Measurements from ENCODE around the gene POLR2L.
A peak's percentile ranks its signal among the peaks of the same experiment; 100 is the strongest.

The POLR2L gene

DNA sequence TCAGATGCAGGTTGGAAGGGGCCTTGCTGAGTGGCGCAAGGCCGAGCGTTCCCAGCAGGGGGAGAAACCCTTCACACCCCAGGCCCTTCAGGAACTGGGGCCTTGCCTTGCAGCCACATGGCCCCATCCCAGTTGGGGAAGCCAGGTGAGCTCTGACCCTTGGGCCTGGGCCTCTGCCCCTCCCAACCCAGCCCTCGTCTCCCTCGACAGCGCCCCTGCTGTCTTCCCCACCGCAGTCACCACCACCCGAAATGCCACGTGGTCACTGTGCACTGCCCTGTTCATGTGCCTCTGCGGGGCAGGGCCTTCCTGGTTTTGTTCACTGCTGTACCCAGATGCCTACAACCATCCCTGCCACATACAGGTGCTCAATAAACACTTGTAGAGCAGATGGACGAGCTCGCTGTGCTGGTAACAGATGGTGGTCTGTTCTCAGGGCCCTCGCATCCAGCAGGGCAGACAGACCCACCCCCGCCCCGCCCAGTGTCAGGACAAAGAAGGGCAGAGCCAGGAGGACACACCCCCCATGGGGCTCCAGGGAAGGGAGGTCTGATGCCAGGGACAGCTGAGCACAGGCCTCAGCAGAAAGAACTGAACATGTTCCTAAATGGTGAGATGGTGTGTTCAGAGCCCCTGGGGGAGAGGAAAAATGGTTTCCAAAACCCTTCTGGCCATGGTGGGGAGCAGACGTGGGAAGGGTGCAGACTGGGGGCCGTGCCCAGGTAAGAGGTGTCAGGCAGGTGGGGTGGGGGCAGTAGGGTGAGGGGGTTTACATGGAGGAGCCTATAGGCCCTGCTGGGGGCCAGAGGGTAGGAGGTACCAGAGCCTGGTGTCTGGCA lies 3.7 kb downstream of the POLR2L start:
- DNase-seq (ENCODE audit: low read depth in 2 of 2), result no peak

DNA sequence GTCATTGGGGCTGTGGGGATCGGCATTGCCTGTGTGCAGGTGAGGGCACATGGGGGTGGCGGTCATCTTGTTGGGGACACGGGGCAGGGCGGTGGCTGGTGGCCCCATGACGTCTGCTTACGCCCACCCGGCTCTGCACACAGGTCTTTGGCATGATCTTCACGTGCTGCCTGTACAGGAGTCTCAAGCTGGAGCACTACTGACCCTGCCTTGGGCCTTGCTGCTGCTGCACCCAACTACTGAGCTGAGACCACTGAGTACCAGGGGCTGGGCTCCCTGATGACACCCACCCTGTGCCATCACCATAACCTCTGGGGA lies 4.4 kb downstream of the POLR2L start:
- DNase-seq (ENCODE audit: low read depth in 2 of 2), result no peak

GRCh38 chr11:837189-837989 lies 4.9 kb downstream of the POLR2L start:
- DNase-seq (ENCODE audit: low read depth in 2 of 2), result no peak

DNA sequence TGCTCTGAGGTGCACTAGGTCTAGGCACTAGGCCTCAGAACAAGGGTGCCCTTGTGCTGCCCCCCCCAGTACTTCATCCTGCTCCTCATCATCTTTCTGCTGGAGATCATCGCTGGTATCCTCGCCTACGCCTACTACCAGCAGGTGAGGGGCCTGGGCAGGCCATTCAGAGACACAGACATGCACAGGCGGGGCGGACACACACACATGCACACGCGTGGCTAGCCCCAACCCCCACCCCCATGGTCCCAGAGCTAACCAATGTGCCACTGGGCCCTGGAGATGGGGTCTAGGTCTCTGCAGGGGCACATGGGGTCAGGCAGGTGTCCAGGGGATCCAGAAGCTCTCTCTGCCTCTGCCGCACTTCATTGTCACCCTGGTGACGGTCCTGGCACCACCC lies 5.6 kb downstream of the POLR2L start:
- no peak for DNase-seq (ENCODE audit: low read depth in 2 of 2)

DNA sequence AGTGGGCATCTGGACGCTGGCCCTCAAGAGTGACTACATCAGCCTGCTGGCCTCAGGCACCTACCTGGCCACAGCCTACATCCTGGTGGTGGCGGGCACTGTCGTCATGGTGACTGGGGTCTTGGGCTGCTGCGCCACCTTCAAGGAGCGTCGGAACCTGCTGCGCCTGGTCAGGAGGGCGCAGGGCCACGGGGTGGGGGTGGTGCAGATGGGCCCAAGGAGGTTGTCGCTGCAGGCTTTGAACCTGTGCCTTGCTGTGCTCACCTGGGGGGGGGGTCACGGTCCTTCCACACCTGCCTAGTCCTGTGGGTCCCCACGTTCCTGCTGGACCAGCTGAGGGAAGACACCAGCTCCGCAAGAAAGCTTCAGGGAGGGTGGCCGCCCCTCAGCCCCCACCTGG lies 6.1 kb downstream of the POLR2L start:
- no peak for DNase-seq (ENCODE audit: low read depth in 2 of 2)

GRCh38 chr11:834371-835316 lies 7.7 kb downstream of the POLR2L start:
- DNase-seq (ENCODE audit: low read depth in 2 of 2), result no peak

GRCh38 chr11:833849-834311 lies 8.4 kb downstream of the POLR2L start:
- DNase-seq (ENCODE audit: low read depth in 2 of 2), result no peak

DNA sequence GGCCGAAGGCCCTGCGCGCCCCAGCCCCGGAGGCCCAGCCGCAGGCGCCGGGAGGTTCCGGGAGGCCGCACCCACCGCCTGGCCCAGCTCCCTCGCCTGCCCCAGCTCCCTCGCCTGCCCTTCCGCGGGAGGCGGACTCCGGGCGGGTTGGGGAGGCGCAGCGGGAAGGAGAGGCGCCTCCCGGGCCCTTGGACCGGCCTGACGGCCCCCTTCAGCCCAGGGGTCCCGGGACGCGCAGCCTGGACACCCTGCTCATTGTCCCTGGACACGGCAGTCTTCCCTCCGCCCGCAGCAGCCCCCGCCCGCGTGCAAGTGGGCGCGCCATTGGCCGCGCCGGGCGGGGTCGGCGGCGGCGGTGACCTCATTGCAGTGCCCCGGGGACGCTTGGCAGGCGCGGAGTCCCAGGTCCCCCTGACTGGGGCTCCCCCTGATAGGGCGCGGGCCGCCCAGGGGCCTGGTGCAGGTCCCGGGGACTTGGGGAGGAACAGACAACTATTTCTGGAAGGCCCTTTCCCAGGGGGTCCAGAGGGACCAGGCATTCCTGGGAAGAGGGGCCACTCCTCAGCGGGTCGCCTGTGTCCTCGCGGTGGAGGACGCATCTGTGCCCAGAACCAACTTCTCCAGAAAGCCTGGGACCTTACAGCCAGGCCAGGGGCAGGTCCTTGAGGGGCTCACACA lies 9.1 kb downstream of the POLR2L start:
- no peak for DNase-seq (ENCODE audit: low read depth in 2 of 2)

- DNase-seq (ENCODE audit: low read depth in 2 of 2), result peak in 1 of 2 donors; percentile 56
Measured at GRCh38 chr11:832529-833113, 9.7 kb downstream of the POLR2L start, which contains the start of gene CD151. Gene CD151, plus strand, starts transcription at chr11:832952. Its CDS starts 3,118 bp downstream, at chr11:836070.

GRCh38 chr11:831961-832528 lies 10.3 kb downstream of the POLR2L start:
- DNase-seq (ENCODE audit: low read depth in 2 of 2), result no peak

DNA sequence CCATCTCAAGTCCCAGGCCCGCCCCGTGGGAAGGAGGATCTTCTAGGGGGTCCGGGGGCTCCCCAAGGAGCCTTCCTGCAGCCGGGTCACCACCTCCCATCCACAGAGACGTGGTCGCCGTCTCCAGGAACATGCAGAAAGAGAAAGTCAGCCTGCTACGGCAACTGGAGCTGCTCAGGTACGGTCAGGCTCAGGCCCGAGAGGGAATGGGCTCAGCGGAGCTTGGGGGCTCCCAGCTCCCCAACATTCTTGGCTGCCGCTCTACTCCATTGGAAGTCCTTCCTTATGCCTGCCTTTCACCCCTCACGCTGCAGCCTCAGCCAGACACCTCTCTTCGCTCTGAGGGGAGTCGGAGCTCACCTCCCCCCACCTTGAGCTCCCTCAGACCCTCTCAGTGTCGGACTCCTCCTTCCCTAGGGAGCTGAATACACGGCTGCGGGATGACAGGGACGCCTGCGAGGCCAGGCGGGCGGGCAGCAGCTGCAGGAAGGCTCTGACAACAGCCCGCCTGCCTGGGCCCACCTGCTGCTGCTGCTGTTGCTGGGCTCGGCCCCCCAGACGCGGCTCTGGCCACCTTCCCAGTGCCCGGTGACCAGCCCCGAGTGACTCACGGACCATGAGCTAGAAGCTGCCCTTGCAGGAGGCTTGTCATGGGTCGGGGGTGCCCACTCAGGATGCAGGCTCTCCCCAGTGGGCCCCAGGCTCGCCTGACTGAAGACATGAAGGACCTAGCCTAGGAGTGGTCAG lies 11.0 kb downstream of the POLR2L start:
- DNase-seq (ENCODE audit: low read depth in 2 of 2), result no peak

- peak in 1 of 2 donors; percentile 65 for DNase-seq (ENCODE audit: low read depth in 2 of 2)
Measured at GRCh38 chr11:830295-831117, 11.8 kb downstream of the POLR2L start.

GRCh38 chr11:829847-830294 lies 12.5 kb downstream of the POLR2L start:
- DNase-seq (ENCODE audit: low read depth in 2 of 2), result no peak

GRCh38 chr11:829176-829846 lies 13.0 kb downstream of the POLR2L start:
- DNase-seq (ENCODE audit: low read depth in 2 of 2), result no peak

DNA sequence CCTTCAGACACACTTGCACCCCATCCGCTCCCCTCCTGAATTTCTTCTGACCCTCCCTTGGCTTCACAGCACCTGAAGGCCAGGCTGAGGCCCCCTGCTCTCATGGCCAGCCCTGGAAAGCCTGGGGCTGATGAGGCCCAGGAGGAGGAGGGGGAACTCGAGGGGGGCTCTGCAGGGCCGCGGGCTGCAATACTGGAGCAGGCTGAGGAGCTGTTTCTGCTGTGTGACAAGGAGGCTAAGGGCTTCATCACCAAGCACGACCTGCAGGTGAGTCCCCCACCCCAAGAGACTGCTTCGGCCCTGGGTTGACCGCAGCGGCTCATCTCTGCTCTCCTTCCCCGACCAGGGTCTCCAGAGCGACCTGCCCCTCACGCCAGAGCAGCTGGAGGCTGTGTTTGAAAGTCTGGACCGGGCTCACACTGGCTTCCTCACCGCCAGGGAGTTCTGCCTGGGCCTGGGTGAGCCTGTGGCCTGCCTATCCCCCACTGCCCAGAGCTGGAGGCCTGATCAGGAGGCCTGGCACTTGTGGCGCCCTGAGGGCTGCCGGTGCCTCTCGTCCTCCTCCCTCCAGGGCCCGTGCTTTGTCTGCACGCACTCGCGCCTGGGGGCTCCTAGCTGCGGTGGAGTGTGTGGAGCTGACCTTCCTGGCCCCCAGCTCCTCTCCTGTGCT lies 13.7 kb downstream of the POLR2L start:
- DNase-seq (ENCODE audit: low read depth in 2 of 2), result no peak

DNA sequence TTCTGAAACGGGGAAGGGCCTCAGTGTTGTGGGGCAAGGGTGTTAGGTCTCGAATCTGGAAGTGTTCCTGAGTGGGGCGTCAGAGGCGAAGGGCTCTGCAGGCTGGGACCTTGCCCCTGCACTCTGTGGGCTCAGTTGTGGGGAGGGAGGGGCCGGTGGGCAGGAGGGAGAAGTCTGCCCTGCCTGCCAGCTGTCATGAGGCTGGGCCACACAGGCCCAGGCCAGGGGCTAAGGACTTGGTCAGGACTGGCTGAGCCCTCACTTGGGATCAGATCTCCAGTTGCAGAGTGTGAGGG lies 14.5 kb downstream of the POLR2L start, which contains the start of gene CRACR2B:
TSS of gene CRACR2B (plus strand) at position 23 of the 296 bp plus-strand sequence. CDS start 689 bp downstream, outside the sequence.
- DNase-seq (ENCODE audit: low read depth in 2 of 2), result no peak

DNA sequence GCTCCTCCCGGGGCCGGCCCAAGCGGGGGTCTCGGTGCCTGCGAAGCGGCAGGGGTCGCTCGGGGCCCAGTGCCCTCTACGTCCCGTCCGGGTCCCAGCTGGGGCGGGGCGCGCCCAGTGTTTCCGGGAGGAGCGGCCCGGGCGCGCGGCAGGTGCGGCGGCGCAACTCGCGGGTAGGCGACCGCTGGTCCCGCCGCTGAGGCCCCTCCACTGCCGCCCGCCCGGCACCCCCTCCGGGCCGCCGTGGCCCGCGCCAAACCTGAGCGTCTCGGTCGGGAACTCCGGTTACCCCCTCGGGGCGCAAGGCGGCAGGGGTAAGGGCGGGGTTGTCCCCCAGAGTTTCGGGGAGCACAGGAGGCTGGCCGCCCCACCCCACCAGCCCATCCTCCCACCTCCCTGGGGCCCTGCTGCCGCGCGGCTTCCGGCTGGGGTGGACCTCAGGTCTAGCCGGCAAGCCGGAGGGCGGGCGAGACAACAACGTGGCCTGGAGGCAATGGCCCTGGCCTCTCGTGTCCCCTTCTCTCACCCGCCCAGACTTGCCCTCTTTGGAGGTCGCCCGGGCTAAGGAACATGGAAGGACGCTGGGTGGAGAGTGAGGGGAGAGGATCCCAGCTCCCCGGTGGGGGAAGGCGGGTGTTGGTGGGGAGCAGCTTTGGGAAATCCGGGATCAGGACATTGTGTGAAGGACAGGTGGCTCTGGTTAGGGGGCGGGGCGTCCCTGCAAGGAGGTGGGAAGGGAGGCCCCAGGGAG lies 15.0 kb downstream of the POLR2L start:
- DNase-seq (ENCODE audit: low read depth in 2 of 2), result no peak
